ENCODE measurements around the gene C3orf22. TPM values are rescaled to one million over a fixed set of nuclear protein-coding genes. Genes with fewer than 3 reads are reported as not detected.
A peak's percentile ranks its signal among the peaks of the same experiment; 100 is the strongest.

Gene C3orf22
- total RNA-seq, 2 donors from 2014 or later: not detected

DNA sequence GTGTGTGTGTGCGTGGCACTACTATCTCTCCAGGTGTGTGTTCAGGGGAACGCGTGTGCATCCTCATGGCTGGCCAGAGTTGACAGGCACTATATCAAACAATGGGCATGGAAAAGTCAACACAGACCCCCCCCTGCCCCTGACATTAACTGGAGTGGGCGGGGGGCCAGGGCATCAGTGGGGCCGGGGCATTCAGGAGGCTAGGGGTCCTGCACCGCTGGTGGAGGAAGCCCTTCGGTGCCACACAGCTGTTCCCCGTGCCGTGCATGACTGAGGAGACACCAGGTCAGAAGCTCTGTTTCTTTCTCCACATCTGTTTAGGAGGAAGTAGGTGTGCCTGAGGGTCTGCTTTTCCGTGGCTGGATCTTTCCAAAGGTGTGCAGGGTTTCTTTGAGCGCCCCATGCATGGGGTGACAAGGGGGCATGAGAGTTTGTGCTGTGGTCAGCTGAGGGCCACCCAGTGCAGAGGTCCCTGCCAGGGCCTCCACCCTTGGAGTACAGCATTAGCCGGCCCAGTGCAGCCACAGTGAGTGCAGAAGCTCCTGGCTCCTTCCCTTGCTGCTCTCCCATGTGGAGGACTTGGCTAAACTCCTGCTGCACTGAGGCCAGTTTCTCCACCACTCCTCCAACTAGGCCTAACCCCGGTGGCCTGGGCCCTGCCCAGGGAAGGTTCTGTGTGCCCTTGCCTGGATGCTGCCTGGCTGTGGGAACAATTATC is 7.5 kb downstream of the C3orf22 start:
- peak in 1 of 4 donors; percentile 1 for DNase-seq
- no peak for ATAC-seq
- TF ChIP-seq POLR2A (IDR thresholded peaks at IDR 0.05): no peak
- TF ChIP-seq CTCF (IDR thresholded peaks at IDR 0.05): no peak
- Histone ChIP-seq H3K4me1 (no peaks in the 10 kb centered on the region), H3K27me3 (no peaks in the 10 kb centered on the region), H3K36me3 (replicated peaks in 1 of 2; ENCODE audit: insufficient read depth in 1 of 2, low read depth in 2 of 2) (no peaks in the 10 kb centered on the region), H3K27ac (no peak overlapping the region), H3K4me3 (no peak overlapping the region), H3K9me3 (no peaks in the 10 kb centered on the region)
- intact Hi-C loops (cut with DNase I): no loop called here
- WGBS, 2 donors: 55 to 81% methylated on average over 8 to 12 of the region's 13 CpGs

GRCh38 chr3:126550488-126551051 is 8.2 kb downstream of the C3orf22 start:
- intact Hi-C loops (cut with DNase I): no loop called here
- TF ChIP-seq CTCF (IDR thresholded peaks at IDR 0.05) (no peak), POLR2A (IDR thresholded peaks at IDR 0.05) (no peak)
- Histone ChIP-seq H3K4me3 (no peak overlapping the region), H3K27ac (no peak overlapping the region), H3K27me3 (no peaks in the 10 kb centered on the region), H3K9me3 (no peaks in the 10 kb centered on the region), H3K36me3 (replicated peaks in 1 of 2; ENCODE audit: insufficient read depth in 1 of 2, low read depth in 2 of 2) (no peaks in the 10 kb centered on the region), H3K4me1 (no peaks in the 10 kb centered on the region)
- WGBS, 2 donors: 81 to 84% methylated on average over 5 to 11 of the region's 11 CpGs
- ATAC-seq (no peak), DNase-seq (peak in 1 of 4 donors; percentile 0)

- TF ChIP-seq POLR2A (IDR thresholded peaks at IDR 0.05) (no peak), CTCF (IDR thresholded peaks at IDR 0.05) (no peak)
- peak in 1 of 4 donors; percentile 0 for DNase-seq
- no peak overlapping the region for H3K27ac ChIP-seq
Observed at GRCh38 chr3:126549861-126550487, 8.8 kb downstream of the C3orf22 start.

DNA sequence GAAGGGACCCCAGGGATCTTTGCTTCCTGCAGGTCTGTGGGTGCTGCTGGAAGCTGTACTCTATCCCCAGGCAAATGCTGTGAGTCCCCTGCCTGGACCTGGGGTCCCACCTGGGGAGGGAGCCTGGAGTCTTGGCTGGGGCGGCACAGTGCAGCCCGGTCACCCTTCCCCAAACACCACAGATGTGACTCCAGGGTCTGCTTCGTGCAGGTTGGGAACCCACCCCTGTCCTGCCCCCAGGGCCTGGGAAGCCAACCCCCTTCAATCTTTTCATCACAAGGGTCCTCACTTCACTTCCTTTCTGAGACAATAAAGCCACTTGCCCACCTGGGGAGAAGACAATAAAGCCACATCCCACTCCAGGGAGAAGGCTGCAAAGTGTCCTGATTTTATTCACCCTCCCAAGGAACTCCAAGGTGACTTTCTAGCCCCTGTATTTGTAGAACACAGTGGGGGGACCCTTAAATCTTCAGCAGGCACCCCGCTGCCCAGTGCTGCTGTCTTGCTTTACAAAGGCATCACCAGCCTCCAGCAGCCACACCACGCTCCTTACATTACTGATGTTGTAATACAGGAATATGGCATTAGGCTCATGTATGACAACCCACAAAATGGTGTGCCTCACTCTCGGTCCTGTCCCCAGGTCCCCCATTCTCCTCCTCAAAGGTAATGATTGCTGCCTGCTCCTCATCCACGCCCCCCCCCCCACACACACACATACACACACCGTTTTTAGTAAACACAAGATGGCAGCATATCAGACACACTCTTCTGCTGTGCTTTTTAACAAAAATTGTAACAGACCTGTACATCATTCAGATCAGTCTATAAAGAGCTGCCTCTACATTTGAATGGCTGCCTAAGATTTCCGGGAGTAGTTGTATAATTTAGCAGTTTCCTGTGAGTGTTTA is 9.9 kb downstream of the C3orf22 start:
- intact Hi-C loops (cut with DNase I): no loop called here
- no peaks in the 10 kb centered on the region for H3K4me1 ChIP-seq
- H3K9me3 ChIP-seq: no peaks in the 10 kb centered on the region
- 42% methylated on average over 8 of the region's 9 CpGs for WGBS, 2 donors
- ATAC-seq (no peak), DNase-seq (no peak)
- no peak overlapping the region for H3K4me3 ChIP-seq
- H3K27me3 ChIP-seq: no peaks in the 10 kb centered on the region
- no peak overlapping the region for H3K27ac ChIP-seq
- H3K36me3 ChIP-seq (replicated peaks in 1 of 2; ENCODE audit: insufficient read depth in 1 of 2, low read depth in 2 of 2): no peaks in the 10 kb centered on the region
- TF ChIP-seq POLR2A (IDR thresholded peaks at IDR 0.05): no peak
- TF ChIP-seq CTCF (IDR thresholded peaks at IDR 0.05): no peak

More at GRCh38 chr3:126549861-126550487, 8.8 kb downstream of the C3orf22 start:
- no peaks in the 10 kb centered on the region for H3K36me3 ChIP-seq (replicated peaks in 1 of 2; ENCODE audit: insufficient read depth in 1 of 2, low read depth in 2 of 2)
- no peak overlapping the region for H3K4me3 ChIP-seq
- no peaks in the 10 kb centered on the region for H3K4me1 ChIP-seq
- no peaks in the 10 kb centered on the region for H3K27me3 ChIP-seq
- ATAC-seq: no peak
- H3K9me3 ChIP-seq: no peaks in the 10 kb centered on the region
- intact Hi-C loops (cut with DNase I): no loop called here
- WGBS, 2 donors: 64 to 74% methylated on average over 12 of the region's 12 CpGs
